HG02840 (cell line): ENCODE results near the gene THEM4.
A peak's percentile ranks its signal among the peaks of the same experiment; 100 is the strongest.

Source experiments
- ATAC-seq: cut with Tn5 transposase; IDR thresholded peaks from one replicate; pipeline ENCODE4 v1.9.1; 2021; ENCODE audit warnings: mild to moderate bottlenecking, moderate library complexity, moderate number of reproducible peaks; ENCODE audit not compliant: unreplicated experiment, low FRiP score

The THEM4 gene

DNA sequence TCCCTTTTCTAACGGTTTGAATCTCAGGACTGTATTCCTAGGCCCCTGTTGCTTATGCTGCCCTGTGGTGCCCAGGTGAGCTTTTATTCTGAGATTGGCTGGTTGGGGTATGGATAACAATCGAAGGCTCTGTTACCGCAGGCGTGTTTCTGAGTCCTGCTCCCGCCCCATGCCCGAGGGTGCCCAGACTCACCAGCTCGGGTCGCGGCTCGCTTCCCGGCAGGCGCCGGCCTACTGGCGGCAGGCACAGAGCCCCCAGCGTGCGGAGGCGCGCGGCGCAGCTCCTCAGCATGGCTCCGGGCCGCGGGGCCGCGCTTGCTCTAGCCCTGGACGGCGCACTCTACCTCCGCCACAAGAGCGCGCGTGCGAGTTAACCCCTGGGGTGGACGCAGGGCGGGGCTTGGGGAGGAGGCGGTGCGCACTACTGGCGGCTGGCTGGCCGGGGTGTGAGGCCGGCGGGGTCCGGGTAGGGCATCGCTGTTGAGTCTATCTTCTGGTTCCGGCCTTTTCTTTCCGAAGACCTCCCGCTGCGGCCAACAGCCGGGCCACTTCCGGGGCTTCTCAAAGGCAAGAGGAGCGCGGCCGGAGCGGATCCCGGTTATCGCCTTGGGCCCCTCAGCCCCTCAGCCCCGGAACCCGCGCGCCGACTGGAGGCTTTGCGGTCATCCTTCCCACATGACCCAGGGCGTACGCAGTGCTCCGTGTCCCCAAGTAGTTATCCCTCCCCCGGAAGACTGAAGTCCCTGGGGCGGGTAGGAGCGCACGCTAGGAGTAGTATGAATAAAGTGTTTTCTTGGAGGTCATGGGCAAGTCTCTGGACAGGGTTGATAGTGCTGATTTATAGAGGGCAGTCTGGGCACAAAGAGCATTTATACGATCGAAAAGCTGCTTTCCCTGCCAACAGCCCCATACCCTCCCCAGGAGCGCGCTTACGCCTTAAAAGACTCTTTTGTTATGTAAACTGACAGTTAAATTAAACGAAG is at the start of gene THEM4:
Gene THEM4, minus strand, starts transcription at position 345 of the 983 bp plus-strand sequence. Its CDS starts 53 bp downstream, at position 292.
- ATAC-seq = peak; percentile 94

DNA sequence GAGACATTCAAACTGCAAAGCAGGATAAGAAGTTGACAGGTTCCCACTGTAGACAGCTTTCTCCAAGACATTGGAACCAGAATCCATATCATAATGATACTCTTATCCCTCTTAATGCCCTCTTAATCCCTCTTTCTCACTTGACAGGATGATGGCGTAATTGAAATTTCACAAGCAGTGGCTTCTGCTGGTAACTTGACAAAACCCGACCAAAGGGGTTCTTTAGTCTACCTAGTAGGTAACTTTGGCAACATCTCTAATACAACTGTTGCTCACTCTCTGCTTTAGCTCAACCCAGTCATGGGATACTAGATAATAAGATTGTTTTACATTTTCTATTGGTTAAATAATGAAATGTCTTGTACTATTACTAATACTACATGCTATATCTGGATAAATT is 49.6 kb upstream of the THEM4 start:
- ATAC-seq = no peak

DNA sequence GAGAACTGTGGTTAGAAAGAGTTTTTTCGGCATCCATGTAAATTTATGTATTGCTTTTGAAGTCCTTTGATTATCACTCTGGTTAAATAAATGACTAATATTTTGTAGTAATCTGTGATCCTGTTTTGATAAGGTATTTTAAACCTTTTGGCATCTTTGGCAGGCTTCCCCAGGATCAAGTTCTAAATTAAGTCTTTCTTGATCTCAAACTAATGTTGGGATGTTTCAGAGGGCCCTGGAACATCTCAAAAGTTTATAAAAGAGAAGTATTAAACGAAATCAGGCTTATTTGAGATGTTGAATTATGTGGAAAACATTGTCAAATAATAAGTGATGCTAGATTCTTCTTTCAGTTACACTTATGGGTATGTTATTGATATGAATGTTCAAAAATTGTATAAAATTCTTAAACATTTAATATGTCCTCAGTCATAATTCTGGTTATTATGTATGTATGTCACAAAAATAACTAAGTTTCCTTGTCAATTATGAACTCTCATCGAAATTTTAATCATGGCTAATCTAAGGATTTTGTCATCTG is 47.7 kb upstream of the THEM4 start:
- no peak for ATAC-seq

DNA sequence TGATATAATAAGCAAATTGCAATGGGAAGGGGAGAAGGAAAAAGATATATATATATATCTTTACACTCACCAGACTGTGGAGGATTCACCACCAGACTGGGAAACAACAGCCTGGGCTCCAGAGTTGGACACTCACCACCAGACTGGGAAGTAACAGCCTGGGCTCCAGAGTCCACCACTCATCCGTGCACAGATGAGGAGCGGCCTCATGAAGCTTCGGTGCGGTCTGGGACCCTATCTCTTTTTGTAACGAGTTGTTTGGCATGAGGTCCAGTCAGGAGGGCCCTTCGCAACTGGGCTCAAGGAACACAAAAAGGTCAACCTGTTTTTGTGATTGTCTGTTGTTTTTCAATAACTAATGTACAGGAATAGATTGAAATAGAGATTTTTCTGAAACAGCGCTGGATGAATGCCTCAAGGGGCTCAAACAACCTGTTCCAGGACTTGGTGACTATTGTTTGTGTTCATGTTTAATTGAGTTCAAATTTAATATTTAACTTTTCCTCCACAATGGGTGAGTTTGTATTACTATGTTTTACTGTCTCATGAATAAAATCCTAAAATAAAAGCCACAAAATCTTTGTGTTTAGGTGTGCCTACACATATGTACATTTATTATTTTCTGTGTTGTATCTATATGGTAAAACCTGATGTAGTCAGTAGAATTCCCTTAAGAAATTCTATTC is 44.2 kb upstream of the THEM4 start:
- ATAC-seq = no peak

DNA sequence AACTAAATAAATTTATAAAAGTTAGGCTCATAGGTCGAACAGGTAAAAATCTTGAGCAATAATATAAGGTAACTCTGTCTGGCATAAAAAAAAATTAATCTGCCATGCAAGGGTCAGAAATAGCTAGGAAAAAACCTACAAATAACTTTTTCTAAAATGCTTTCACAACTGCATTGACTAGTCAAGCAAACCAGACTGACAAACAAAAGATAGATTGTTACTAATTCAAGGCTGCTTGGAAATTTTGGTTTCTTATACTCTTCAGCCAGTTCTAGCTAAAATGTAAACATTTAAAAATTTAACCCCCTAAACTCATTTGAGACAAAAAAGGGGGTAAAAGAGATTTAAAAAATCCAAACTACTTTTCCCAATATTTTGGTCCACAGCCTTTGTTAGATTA is 43.5 kb upstream of the THEM4 start:
- no peak for ATAC-seq

DNA sequence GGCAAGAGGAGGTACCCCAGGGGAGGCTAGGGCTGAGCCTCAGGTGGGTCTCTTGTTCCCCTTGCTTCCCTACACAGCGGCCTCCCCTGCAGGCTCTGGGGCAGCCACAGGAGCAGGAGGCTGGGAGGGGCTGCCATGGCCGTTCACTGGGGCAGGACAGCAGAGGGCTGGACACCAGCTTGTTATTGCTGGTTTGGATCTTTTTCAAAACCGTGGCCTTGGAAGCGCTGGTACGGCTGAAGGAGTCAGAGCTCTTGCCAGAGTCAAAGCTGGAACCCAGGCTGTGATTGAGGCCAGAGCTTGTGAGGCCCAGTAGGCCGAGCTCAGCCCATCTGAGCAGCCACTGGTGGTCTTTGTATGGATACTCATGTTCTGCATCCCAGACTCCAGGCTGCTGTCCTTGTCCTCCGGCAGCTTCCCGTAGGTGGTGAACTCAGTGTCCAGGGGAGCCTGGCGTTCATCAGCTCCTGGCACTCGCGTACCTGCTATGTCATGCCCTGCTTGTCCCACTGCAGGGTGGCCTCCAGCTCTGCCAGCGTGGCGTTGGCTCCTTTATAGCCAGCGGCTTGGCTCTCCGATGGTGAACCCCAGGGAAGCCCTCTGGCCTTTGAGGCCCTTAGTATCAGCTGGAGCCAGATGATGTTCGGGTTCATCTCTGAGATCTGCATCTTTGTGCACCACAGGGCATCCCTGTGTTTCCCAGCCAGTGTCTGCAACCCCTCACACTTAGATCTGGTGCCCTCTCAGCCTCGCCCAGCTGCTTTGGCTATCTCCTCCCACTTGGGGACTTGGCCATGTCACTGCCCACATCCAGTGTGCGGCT is 40.3 kb upstream of the THEM4 start:
- no peak for ATAC-seq

DNA sequence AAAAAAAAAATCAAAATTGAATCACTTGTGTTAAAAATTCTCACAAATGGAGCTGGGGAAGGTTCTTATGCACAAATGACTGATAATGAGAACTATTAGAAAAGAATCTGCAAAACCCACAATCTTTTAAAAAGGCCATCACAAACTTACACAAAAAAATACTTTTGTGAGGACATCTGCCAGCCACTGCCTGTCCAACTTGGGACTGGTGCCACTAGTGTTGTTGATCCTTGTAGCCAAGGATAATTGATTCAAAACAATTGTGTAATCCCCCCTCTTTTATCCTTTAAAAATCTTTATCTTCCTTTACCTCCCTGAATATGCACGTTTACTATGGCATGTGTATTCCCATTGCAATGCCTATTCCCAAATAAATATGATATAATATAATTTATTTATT is 39.2 kb upstream of the THEM4 start:
- no peak for ATAC-seq

DNA sequence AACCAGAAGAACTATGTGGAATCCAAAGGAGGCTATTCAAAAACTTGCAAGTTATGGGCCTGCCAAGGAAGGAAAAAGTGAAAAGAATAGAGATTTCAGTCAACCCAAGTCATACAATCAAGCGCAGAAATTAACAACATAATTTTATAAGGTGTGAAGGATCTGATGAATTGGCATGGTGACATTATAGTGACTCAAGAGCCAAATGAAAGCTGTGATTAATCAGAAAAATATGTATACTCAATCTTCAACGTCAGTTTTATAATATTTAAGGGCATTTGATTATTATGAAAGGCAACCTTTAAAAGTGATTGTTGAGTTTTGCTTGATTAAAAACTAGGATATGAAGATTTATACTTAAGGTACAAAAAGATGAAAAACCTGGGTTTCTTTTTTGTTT is 37.8 kb upstream of the THEM4 start:
- no peak for ATAC-seq

DNA sequence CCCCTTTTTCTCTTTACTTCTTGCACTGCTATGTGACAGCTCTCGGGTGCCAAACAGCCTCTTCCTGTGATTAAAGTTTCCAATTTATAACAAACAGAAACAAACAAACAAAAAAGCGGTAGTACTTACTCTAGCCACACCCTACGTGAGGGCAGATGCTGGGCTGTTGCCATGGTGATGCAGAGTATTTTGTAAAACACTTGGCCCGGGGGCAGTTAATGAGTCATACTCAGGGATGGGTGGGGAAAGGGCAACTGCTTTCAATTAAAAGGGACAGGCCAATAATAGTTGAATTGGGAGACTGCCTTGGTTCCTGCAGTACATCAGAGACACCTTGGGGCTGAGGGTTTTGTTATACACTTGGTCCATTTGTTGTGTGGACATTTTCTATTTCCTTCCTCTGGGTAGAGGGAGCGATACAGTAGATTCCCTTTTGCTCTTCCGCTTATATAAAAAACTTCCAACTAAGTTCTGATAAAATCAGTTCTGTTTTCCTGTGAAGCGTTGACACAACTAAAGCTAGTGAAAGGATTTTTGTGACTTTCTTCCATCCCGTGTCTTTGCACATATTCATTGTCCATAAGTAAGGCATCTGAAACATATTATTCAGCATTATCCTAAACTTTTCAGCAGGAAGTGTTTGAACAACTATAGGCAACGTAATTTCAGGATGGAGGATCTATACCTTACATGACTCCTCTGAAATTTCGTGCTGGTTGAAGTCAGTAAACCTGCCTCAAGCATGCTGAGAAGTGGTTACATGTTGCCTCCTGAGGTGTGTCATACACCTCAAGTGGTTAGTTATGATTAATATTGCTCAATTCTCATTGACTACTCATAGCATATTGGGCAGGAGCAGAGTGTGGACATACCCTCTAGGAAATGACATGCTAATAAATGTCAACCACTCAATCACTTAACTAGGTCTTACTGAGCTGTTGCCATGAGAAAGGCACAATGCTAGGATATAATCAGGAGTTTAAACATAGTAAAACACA is 36.7 kb upstream of the THEM4 start:
- no peak for ATAC-seq

DNA sequence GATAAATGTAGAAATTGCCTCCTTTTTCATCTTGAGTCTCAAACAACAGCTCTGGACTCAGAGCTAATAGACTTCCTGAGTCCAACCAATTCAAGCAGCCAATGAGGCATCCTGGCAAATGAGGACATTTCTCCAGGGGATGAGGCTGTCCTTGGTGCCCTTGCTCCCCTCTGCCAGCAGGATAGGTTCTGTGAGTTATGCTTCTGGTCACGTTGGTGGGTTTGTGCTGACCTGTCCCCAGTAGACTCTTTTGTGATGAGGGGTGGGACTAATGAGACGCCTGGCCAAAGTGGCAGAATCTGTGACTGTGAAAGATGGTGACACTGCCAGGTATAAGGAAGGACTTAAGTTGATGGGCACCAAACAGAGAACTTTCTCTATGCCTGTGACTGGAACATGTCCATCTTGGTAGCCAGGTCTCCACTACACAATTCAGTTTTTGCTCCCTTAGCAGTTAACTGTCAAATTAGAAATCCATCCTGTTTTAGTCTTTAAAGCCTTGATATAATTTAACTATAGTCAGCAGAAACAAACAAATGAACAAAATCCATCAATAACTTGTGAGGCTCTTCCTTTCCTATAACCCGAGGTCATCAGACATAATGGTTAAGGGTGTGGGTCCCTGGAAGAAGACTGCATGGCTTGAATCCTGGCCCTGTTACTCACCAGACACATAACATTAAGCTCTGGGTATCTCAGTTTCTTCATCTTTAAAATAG is 35.7 kb upstream of the THEM4 start:
- ATAC-seq = no peak

DNA sequence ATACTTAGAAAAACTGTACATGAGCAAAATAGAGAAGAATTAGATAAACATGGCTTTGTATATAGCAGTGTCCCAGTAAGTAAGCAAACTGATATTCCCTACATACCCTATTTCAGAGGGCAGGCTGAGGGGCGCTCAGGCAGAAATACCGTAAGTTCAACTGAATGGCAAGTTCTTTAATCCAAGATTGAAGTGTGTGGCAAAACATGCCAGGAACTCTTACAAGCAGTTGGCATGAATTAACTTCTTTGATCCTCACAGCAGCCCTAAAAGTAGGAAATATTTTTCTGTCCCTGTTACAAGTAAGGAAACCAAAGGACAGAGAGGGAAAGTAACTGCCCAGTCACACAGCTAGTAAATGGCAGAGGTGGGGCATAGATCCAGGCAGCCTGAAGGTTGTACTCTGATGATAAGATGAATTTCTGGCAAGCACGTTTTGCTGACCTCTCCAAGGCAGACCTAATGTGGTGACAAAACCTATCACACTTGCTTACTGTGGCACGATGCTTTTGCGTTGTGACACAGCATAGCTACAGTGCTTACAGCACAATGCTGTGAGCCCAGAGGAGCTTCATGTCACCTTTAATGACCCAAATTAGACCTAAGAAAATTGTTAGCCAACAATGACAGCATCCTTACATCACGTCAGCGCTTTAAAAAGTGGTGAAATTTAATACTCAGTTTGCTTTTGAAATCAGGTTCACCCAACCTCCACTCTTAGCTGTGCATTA is 35.0 kb upstream of the THEM4 start:
- ATAC-seq = no peak

DNA sequence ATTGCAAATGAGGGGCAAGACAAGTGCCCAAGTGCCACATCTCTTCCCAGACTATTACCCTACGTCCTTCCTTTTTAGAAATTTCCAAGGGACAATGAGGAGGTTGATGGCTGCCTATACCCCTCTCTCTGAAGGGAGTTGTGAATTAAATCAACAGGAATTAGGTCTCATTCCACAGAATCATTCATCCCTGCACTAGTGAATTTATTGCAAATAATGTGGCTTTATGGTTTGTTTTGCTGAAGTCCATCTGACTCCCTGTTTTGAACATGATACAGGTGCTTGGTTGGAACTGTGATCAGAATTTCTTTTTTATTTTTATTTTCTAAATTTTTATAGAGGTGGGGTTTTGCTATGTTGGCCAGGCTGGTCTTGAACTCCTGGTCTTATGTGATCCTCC is 34.3 kb upstream of the THEM4 start:
- no peak for ATAC-seq

DNA sequence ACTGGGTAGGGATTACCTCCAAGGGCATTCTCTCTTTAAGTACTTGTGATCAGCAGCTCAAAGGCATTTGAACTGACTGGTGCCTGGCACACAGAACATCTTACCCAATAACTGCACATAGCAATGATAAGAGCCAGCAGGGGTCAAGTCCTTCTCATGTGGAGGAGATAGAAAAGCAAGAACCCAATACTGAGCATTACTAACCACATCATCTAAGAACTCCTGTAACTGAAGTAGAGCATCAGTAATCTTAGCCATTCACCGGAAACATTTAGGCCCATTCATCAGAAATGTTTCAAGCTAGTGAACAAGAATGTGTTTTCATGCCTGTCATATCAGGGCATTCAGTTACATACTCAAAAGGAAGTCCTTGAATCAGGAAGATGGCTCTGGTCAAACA is 33.6 kb upstream of the THEM4 start:
- no peak for ATAC-seq

DNA sequence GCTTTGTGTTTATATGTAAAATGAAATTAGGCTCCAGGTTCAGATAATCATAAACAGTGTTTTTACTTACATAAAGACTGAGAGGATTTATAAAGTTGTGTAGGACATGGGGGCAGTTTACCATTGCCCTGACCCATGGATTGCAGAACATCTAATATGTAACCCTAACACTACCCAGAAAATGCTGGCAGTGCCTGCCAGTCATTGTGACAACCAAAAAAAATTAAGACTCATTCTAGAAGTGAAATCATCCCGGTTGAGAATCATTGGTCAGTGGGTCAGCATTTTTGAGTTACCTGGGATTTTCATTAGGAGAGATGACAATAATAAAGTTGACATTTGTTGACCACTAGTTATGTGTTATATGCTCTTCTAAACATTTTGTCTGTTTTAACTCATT is 31.2 kb upstream of the THEM4 start:
- no peak for ATAC-seq

DNA sequence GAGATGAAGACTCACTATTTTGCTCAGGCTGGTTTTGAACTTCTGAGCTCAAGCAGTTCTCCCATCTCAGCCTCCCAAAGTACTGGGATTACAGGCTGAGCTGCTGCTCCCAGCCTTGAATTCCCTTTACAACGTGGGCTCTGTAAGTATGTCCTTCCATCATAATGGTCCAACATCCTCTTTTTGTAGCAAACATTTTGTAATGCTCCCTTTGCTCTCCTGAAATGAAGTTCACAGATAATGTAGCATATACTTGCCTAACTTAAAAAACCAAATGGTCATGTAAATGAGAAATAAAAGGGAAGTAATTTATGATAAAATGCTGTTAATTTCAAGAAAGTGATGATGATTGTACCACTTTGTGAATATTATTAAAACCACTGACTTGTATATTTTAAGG is 30.5 kb upstream of the THEM4 start:
- ATAC-seq = no peak

DNA sequence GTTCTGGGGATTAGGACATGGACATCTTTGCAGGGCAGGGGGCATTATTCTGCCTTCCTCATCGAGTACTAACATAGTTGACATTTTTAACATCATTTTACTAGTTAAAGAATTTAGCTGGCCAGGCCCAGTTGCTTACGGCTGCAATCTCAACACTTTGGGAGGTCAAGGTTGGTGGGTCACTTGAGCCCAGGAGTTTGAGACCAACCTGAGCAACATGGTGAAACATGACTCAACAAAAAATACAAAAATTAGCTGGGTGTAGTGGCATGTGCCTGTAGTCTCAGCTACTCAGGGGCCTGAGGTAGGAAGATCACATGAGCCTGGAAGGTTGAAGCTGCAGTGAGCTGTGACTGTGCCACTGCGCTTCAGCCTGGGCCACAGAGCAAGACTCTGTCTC is 29.8 kb upstream of the THEM4 start:
- ATAC-seq = no peak

DNA sequence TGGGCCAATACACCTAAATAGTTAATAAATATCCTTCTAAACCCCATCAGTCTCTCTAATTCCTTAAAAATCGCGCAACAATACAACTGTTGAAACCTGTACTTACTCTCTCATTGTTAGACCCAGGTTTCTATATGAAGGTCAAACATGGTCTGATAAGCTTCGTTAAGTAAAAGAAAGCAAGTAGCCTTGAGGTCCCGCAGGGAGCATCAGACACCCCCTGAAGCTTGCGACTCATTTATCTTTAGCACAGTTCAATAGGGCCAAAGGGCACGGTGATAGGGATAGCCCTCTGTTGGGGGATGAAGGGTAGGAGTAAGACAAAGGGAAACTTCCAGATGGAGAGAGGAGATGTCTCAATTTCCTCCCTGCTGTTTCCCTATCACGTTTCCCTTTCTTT is 27.3 kb upstream of the THEM4 start:
- no peak for ATAC-seq
